Adrenal gland (tissue), 5 donors: ENCODE results near the gene BBOX1.

Source experiments
- POLR2A ChIP-seq, 2 donors: fragments of 450-650 bp; IDR thresholded peaks; one replicate each; pipeline ENCODE4 v1.6.1; 2017; ENCODE audit warnings: antibody characterized with exemption in 2 of 2, mild to moderate bottlenecking in 2 of 2, moderate library complexity in 1 of 2
- TF ChIP-seq, protein P1 (sequence below), 6 experiments: fragments of 450-650 bp in 4 of 6; fragments of 200-600 bp in 2 of 6; sonication (generic) in 1 of 6; IDR thresholded peaks; 1 replicate in 5 of 6; 2 replicates in 1 of 6; pipeline versions ENCODE4 v1.5.1 to v1.8.0; 2016 to 2021; ENCODE audit warnings: antibody characterized with exemption in 6 of 6, mild to moderate bottlenecking in 2 of 6, moderate library complexity in 1 of 6
- donor health status: DM: no; HTN: no; CAD: no.

DNA sequence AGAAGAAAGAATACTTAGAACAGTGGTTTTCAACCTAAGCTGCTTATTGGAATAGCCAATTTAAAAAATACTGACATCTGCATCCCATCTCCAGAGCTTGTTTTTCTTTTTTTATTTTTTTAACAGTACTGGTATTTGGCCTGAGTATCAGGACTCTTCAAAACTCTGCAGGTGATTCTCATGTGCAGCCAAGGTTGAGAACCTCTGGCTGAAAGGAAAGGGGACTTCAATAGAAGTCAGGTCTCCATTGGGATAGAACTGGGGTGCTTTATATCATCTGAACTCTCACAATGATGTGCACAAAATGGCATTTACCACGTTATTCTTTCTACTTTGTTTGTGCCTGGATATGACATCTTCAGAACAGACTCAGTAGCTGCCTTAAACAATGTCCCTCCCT is 55.3 kb downstream of the BBOX1 start:
- TF ChIP-seq, protein P1, sequence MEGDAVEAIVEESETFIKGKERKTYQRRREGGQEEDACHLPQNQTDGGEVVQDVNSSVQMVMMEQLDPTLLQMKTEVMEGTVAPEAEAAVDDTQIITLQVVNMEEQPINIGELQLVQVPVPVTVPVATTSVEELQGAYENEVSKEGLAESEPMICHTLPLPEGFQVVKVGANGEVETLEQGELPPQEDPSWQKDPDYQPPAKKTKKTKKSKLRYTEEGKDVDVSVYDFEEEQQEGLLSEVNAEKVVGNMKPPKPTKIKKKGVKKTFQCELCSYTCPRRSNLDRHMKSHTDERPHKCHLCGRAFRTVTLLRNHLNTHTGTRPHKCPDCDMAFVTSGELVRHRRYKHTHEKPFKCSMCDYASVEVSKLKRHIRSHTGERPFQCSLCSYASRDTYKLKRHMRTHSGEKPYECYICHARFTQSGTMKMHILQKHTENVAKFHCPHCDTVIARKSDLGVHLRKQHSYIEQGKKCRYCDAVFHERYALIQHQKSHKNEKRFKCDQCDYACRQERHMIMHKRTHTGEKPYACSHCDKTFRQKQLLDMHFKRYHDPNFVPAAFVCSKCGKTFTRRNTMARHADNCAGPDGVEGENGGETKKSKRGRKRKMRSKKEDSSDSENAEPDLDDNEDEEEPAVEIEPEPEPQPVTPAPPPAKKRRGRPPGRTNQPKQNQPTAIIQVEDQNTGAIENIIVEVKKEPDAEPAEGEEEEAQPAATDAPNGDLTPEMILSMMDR (IDR thresholded peaks at IDR 0.05) = no peak
- TF ChIP-seq POLR2A (IDR thresholded peaks at IDR 0.05) = no peak
